OCI-LY3 (cell line): Measurements from ENCODE around the gene MCF2L2.

ENCODE experiments used
- H2AFZ ChIP-seq: fragments of 200-600, 300-600 bp; shearing (Covaris generic); 2 replicates; pipeline ENCODE4 v1.6.0; 2014; ENCODE audit warnings: antibody characterized with exemption, low read depth, low read length
- H3K27ac ChIP-seq: fragments of 200-600, 300-600 bp; sonication (generic); 2 replicates; pipeline ENCODE4 v1.5.1; 2014; ENCODE audit warnings: mild to moderate bottlenecking, low read length, moderate library complexity, mixed read lengths
- H3K27me3 ChIP-seq: fragments of 200-600, 300-600 bp; sonication (generic); 2 replicates; pipeline ENCODE4 v1.6.1; 2014; ENCODE audit warnings: low read depth, low read length, mixed read lengths
- H3K36me3 ChIP-seq: fragments of 200-600, 300-600 bp; sonication (generic); replicated peaks from 2 replicates; pipeline ENCODE3; 2014; ENCODE audit warnings: low read depth, low read length, mixed read lengths
- H3K4me1 ChIP-seq: fragments of 300-600, 200-600 bp; sonication (generic); 2 replicates; pipeline ENCODE4 v1.6.1; 2014; ENCODE audit warnings: low read length, mixed read lengths
- H3K4me2 ChIP-seq: fragments of 200-600, 300-600 bp; sonication (generic); 2 replicates; pipeline ENCODE4 v1.6.1; 2014; ENCODE audit warnings: low read length, mixed read lengths
- H3K4me3 ChIP-seq: fragments of 300-600, 200-600 bp; sonication (generic); 2 replicates; pipeline ENCODE4 v1.5.1; 2014; ENCODE audit warnings: antibody characterized with exemption, mild to moderate bottlenecking, low read length, moderate library complexity
- H3K79me2 ChIP-seq: fragments of 300-600, 200-600 bp; shearing (Covaris generic); 2 replicates; pipeline ENCODE4 v1.6.1; 2014; ENCODE audit warnings: mild to moderate bottlenecking, low read length, mixed read lengths
- H3K9ac ChIP-seq: fragments of 300-600, 200-600 bp; shearing (Covaris generic); 2 replicates; pipeline ENCODE4 v1.6.0; 2014; ENCODE audit warnings: mild to moderate bottlenecking, low read length, moderate library complexity
- H3K9me3 ChIP-seq: fragments of 200-600, 300-600 bp; shearing (Covaris generic); 2 replicates; pipeline ENCODE4 v1.6.1; 2014; ENCODE audit warnings: low read length, mixed read lengths; ENCODE audit not compliant: insufficient read depth
- H4K20me1 ChIP-seq: fragments of 200-600, 300-600 bp; sonication (generic); 2 replicates; pipeline ENCODE4 v1.6.1; 2016; ENCODE audit warnings: low read length, mixed read lengths; ENCODE audit not compliant: insufficient read depth
- EZH2phosphoT487 ChIP-seq: fragments of 200-600 bp; shearing (Covaris generic); IDR thresholded peaks from 2 replicates; pipeline ENCODE4 v1.6.1; 2018; ENCODE audit warnings: antibody characterized with exemption, mixed run types, low read depth
- TF ChIP-seq, protein P1 (sequence below): fragments of 200-600, 300-600 bp; sonication (generic); IDR thresholded peaks from 2 replicates; pipeline ENCODE4 v1.5.1; 2014; ENCODE audit warnings: antibody characterized with exemption, low read length, low read depth

The MCF2L2 gene

DNA sequence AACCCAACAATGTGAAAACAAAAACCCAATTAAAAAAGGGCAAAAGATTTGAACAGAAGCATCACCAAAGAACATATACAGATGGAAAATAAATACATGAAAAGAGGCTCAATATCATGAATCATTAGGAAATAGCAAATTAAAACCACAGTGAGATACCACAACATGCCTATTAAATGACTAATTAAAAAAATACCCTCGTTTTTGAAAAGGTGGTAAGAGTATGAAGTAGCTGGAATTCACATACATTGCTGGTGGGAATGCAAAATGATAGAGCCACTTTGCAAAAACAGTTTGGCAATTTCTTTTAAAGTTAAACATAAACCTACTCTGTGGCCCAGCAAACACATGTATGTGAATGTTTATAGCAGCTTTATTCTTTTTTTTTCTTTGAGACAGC is 99.6 kb downstream of the MCF2L2 start:
- Histone ChIP-seq H3K27ac (no peak overlapping the region), H4K20me1 (no peaks in the 10 kb centered on the region), H3K4me2 (no peak overlapping the region), H3K9ac (no peak overlapping the region), H3K36me3 (no peaks in the 10 kb centered on the region), H3K27me3 (no peaks in the 10 kb centered on the region), H2AFZ (no peak overlapping the region), H3K4me3 (no peak overlapping the region), H3K4me1 (no peaks in the 10 kb centered on the region), H3K9me3 (no peaks in the 10 kb centered on the region), H3K79me2 (no peaks in the 10 kb centered on the region)
- TF ChIP-seq EZH2phosphoT487: no peak
- TF ChIP-seq, protein P1, sequence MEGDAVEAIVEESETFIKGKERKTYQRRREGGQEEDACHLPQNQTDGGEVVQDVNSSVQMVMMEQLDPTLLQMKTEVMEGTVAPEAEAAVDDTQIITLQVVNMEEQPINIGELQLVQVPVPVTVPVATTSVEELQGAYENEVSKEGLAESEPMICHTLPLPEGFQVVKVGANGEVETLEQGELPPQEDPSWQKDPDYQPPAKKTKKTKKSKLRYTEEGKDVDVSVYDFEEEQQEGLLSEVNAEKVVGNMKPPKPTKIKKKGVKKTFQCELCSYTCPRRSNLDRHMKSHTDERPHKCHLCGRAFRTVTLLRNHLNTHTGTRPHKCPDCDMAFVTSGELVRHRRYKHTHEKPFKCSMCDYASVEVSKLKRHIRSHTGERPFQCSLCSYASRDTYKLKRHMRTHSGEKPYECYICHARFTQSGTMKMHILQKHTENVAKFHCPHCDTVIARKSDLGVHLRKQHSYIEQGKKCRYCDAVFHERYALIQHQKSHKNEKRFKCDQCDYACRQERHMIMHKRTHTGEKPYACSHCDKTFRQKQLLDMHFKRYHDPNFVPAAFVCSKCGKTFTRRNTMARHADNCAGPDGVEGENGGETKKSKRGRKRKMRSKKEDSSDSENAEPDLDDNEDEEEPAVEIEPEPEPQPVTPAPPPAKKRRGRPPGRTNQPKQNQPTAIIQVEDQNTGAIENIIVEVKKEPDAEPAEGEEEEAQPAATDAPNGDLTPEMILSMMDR: no peak

DNA sequence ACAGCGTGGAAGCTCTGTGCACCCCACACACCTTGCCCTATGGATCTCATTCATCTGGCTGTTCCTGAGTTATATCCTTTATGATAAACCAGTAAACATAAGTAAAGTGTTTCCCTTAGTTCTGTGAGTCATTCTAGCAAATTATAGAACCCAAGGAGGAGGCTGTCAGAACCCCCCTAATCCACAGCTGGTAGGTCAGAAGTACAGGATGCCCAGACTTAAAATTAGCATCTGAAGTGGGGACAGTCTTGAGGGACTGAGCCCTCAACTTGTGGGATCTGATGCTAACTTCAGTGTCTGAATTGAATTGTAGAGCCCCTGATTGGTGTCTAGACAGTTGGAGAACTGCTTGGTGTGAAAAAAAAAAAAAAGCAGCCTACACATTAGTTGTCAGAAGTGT is 100.3 kb downstream of the MCF2L2 start:
- Histone ChIP-seq H3K9ac (no peak overlapping the region), H3K27me3 (no peaks in the 10 kb centered on the region), H3K4me3 (no peak overlapping the region), H3K4me2 (no peak overlapping the region), H3K79me2 (no peaks in the 10 kb centered on the region), H3K36me3 (no peaks in the 10 kb centered on the region), H3K4me1 (no peaks in the 10 kb centered on the region), H4K20me1 (no peaks in the 10 kb centered on the region), H2AFZ (no peak overlapping the region), H3K9me3 (no peaks in the 10 kb centered on the region), H3K27ac (no peak overlapping the region)
- no peak for TF ChIP-seq EZH2phosphoT487
- TF ChIP-seq, protein P1: no peak

DNA sequence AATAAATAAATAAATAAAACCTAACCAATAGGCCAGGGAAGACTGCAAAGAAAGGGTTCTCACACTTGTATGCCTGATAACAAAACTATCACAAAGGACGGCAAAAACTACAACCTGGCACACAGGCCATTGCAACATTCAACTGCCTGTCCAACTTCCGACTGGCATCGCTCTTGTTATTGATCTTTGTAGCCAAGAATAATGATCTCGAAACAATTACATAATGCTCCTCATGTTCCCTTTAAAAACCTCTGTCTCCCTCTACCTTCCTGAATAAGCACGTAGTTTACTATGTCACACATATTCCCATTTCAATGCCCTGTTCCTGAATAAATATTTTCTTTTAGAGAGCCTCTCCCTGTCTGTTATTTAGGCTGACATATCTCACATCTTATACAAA is 101.1 kb downstream of the MCF2L2 start:
- Histone ChIP-seq H3K9me3 (no peaks in the 10 kb centered on the region), H3K4me1 (no peaks in the 10 kb centered on the region), H3K27ac (no peak overlapping the region), H4K20me1 (no peaks in the 10 kb centered on the region), H3K79me2 (no peaks in the 10 kb centered on the region), H3K4me2 (no peak overlapping the region), H2AFZ (no peak overlapping the region), H3K36me3 (no peaks in the 10 kb centered on the region), H3K4me3 (no peak overlapping the region), H3K9ac (no peak overlapping the region), H3K27me3 (no peaks in the 10 kb centered on the region)
- no peak for TF ChIP-seq EZH2phosphoT487
- TF ChIP-seq, protein P1: no peak

DNA sequence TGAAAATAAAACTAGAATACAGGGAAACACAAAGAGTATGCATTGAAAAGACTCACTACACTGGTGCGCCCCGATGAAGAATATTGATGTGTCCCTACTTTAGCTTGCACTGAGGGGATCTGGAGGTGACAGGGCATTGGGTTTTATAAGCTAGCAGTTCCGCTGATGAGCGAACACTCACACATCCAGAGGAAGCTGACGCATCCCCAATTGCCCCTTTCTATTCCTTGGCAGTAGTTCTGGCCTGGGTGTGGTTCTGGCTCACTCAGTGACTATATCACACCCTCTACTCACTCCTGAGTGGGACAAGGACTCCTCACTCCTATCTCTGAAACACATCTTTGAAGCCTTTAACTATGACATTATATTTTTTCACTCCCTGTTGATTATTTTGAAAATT is 104.3 kb downstream of the MCF2L2 start:
- TF ChIP-seq, protein P1: no peak
- no peak for TF ChIP-seq EZH2phosphoT487
- H2AFZ ChIP-seq: no peak overlapping the region
- no peaks in the 10 kb centered on the region for H3K4me1 ChIP-seq
- no peaks in the 10 kb centered on the region for H3K27me3 ChIP-seq
- H4K20me1 ChIP-seq: no peaks in the 10 kb centered on the region
- H3K36me3 ChIP-seq: no peaks in the 10 kb centered on the region
- H3K9ac ChIP-seq: no peak overlapping the region
- H3K9me3 ChIP-seq: no peaks in the 10 kb centered on the region
- no peak overlapping the region for H3K4me3 ChIP-seq
- H3K27ac ChIP-seq: no peak overlapping the region
- H3K4me2 ChIP-seq: no peak overlapping the region
- no peaks in the 10 kb centered on the region for H3K79me2 ChIP-seq
